Renal cortex interstitium (tissue), 11 donors: ENCODE data around the gene SECISBP2L. TPM values are rescaled to one million over a fixed set of nuclear protein-coding genes. Genes with fewer than 3 reads are reported as not detected.

Experiments used
- DNase-seq, 11 donors: peaks; one replicate each; pipeline ENCODE4 v3.0.0-alpha.2; 2013; ENCODE audit warnings: low read depth in 9 of 11, low spot score in 4 of 11; ENCODE audit errors: extremely low read depth in 1 of 11
- polyA plus RNA-seq, 3 donors: library from polyadenylated mRNA; unstranded; fragments of 120-200 nt; gene quantifications; one replicate each; pipeline ENCODE4 v1.2.1, GENCODE V29; 2013; ENCODE audit not compliant: insufficient read length in 3 of 3

SECISBP2L gene
- polyA plus RNA-seq, 3 donors, result 45.9 to 71.8 (median 57.9) TPM

DNA sequence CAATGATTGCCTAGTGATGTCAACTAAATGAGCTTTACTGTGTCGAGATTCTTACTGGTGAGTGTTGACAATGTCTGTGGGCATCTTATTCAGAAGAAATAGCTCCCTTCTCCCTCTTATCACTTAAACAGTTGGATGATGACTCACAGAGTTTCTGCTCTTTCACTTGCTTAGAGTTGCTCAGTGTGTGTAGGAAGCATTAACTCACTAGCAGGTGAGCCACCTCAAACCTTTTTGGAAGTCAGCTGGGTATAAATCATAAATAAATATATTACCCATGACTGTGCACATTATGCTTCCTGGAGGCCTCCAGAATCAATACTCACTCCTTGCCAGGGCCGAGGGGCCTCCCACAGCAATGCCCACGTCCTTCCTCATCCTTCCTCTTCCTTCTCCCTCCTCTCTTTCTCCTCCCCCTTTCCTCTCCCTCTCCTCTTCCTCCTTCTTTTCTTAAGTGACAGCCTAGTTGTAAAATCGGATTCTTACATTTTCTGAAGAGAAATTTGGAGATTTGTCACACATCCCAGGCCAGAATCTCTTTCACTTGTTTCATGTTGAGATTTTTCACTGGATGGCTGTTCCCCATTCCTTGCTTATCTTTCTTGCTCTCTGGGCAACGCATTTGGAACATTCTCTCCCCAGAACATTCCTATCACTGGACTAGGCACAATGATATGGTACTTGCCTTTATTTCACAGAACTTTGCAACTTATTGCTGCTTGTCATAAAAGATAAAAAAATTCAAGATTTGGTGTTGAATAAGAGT, 100.0 kb downstream of the SECISBP2L start:
- DNase-seq, result no peak

DNA sequence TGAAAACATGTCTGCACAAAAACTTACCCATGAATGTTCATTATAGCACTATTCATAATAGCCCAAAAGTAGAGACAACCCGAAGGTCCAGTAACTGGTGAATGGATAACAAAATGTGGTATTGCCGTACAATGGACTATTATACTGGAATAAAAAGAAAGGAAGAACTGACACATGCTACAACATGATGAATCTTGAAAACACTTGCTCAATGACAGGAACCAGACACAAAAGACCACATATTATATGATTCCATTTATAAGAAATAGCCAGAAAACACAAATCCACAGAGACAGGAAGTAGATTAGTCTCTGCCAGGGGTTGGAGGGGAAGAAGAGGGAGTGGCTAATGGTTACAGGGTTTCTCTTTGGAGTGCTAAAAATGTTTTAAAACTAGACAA, 100.9 kb downstream of the SECISBP2L start:
- DNase-seq, result no peak

DNA sequence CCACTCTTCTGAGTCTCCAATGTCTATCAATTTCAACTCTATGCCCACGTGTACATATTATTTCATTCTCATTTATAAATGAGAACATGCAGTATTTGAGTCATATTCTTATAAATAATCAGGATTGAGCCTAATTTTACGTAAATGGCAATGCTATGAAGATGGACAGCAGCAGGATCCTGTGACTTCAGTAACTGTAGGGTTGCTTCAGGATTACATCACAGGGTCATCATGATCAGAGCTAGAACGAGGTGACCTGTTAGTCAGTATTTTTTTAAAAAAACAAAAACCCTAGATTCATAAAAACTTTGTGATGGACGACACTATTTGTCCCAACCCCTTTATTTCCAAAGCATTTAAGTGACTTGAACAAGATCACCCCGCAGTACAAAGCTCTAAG, 104.3 kb downstream of the SECISBP2L start:
- no peak for DNase-seq

DNA sequence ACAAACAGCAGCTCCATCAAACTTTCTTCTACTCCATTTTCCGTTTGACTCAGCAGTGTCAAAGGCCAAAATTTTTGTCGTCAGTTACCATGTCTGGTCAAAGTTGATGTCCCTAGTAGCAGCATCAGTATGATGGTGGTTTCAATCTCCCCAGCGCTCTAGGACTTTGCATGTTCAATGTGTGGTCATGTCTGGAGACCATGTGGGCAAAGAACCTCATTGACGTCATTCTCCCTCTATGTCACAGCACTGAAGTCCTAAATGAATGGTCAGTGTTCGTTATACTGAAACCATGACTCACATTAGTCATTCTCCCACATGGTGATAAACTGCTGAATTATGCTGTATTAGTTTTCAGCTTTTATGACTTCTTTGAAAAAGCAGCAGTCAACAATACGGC, 105.7 kb downstream of the SECISBP2L start:
- no peak for DNase-seq

DNA sequence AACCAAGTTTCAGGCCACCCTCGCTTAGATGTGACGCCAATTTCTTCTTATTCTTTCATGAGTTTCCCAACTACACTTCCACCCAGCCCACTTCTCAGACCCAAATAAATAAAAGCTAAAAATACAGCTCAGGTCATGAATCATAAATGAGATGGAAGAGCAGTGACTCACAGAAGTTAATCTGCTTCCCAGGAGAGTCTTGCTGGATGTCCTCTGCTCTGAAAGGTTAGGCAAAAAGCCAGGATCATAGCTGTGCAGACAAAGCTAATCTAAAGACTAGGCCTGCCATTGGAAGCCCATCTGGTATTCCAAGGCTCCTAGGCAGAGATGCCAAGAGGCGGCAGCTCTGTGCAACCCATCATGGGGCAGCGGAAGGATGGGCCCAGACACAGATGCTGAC, 106.6 kb downstream of the SECISBP2L start:
- no peak for DNase-seq

Other genes starting within 250 kb of the SECISBP2L start
- 1 to 10 TPM; 7.7 to 9.4 (median 9.4) TPM for gene CEP152, start 235.4 kb downstream of the SECISBP2L start, polyA plus RNA-seq
- 100 to 1,000 TPM; 298 to 378 (median 304) TPM for gene EID1, start 168.3 kb downstream of the SECISBP2L start, polyA plus RNA-seq
- 1 to 10 TPM; 2.3 to 2.8 (median 2.5) TPM for gene SHC4, start 82.5 kb downstream of the SECISBP2L start, polyA plus RNA-seq
- gene COPS2, start 109.2 kb upstream of the SECISBP2L start, polyA plus RNA-seq, result 100 to 1,000 TPM in 2 of 3 donors, 10 to 100 TPM in 1; 91.3 to 117 (median 100) TPM
- 10 to 100 TPM; 23.6 to 30.4 (median 27.5) TPM for gene GALK2, start 123.8 kb upstream of the SECISBP2L start, polyA plus RNA-seq